Chondrocyte (in vitro differentiated cells): ENCODE measurements around the gene INPP5F. TPM values are rescaled to one million over a fixed set of nuclear protein-coding genes. Genes with fewer than 3 reads are reported as not detected.
A peak's percentile ranks its signal among the peaks of the same experiment; 100 is the strongest.
"Not testable (repeated sequence)": the region's sequence is repeated elsewhere in the genome, so short reads cannot be mapped to it uniquely, and the experiment has no call there.

Experiments used
- DNase-seq: peaks from one replicate; pipeline ENCODE4 v3.0.0; 2021; ENCODE audit warnings: mixed read lengths, low spot score
- H3K27ac Mint-ChIP-seq: one replicate; pipeline ENCODE4 v1.8.0; 2021; ENCODE audit warnings: mild to moderate bottlenecking, moderate library complexity, mixed read lengths; ENCODE audit not compliant: unreplicated experiment
- H3K27me3 Mint-ChIP-seq: 2 replicates; pipeline ENCODE4 v1.8.0; 2021; ENCODE audit warnings: low read depth, mixed read lengths
- H3K36me3 Mint-ChIP-seq: 2 replicates; pipeline ENCODE4 v1.8.0; 2021; ENCODE audit warnings: low read depth, mixed read lengths
- H3K4me1 Mint-ChIP-seq: 2 replicates; pipeline ENCODE4 v1.8.0; 2021; ENCODE audit warnings: low read depth, mild to moderate bottlenecking, mixed read lengths
- H3K4me3 Mint-ChIP-seq: one replicate; pipeline ENCODE4 v1.8.0; 2021; ENCODE audit warnings: mild to moderate bottlenecking, moderate library complexity, mixed read lengths; ENCODE audit not compliant: unreplicated experiment
- H3K9me3 Mint-ChIP-seq: 2 replicates; pipeline ENCODE4 v1.8.0; 2021; ENCODE audit warnings: low read depth, mixed read lengths
- CTCF ChIP-seq: fragments of 200-600 bp; sonication (generic); IDR thresholded peaks from 2 replicates; pipeline ENCODE4 v1.5.0; 2021; ENCODE audit warnings: antibody characterized with exemption, mild to moderate bottlenecking, moderate library complexity
- total RNA-seq: library from RNA; stranded (reverse); gene quantifications from 3 replicates; pipeline ENCODE4 v1.2.1, GENCODE V29; 2021

INPP5F gene
- total RNA-seq, 1 donor from 2014 or later, result 56.4 TPM

GRCh38 chr10:119862524-119862923, 136.7 kb downstream of the INPP5F start:
- Mint-ChIP-seq H3K27ac (no peak overlapping the region), H3K36me3 (peaks cover 7% of the 10 kb centered on the region), H3K9me3 (peaks cover 9% of the 10 kb centered on the region), H3K4me1 (peaks cover 18% of the 10 kb centered on the region), H3K4me3 (no peak overlapping the region), H3K27me3 (no peaks in the 10 kb centered on the region)
- no peak for TF ChIP-seq CTCF
- no peak for DNase-seq

- peaks cover 6% of the 10 kb centered on the region for H3K36me3 Mint-ChIP-seq
- TF ChIP-seq CTCF, result no peak
- no peak overlapping the region for H3K27ac Mint-ChIP-seq
- H3K9me3 Mint-ChIP-seq, result peaks cover 9% of the 10 kb centered on the region
- peaks cover 23% of the 10 kb centered on the region for H3K4me1 Mint-ChIP-seq
- no peak overlapping the region for H3K4me3 Mint-ChIP-seq
- no peak for DNase-seq
- H3K27me3 Mint-ChIP-seq, result no peaks in the 10 kb centered on the region
Observed at GRCh38 chr10:119863951-119864565, 138.2 kb downstream of the INPP5F start.

GRCh38 chr10:119865699-119866240, 139.9 kb downstream of the INPP5F start:
- Mint-ChIP-seq H3K36me3 (peaks cover 6% of the 10 kb centered on the region), H3K27ac (no peak overlapping the region), H3K4me1 (peaks cover 23% of the 10 kb centered on the region), H3K4me3 (no peak overlapping the region), H3K27me3 (no peaks in the 10 kb centered on the region), H3K9me3 (peaks cover 9% of the 10 kb centered on the region)
- no peak for DNase-seq
- TF ChIP-seq CTCF, result no peak

- no peaks in the 10 kb centered on the region for H3K27me3 Mint-ChIP-seq
- H3K9me3 Mint-ChIP-seq, result peaks cover 9% of the 10 kb centered on the region
Observed at GRCh38 chr10:119867317-119867716, 141.5 kb downstream of the INPP5F start.

GRCh38 chr10:119869398-119869797, 143.5 kb downstream of the INPP5F start:
- H3K4me1 Mint-ChIP-seq, result peaks cover 42% of the 10 kb centered on the region
- DNase-seq, H3K36me3 Mint-ChIP-seq, H3K4me3 Mint-ChIP-seq, H3K27me3 Mint-ChIP-seq, H3K9me3 Mint-ChIP-seq: not testable (repeated sequence)
- H3K27ac Mint-ChIP-seq, result peak overlapping the region; percentile 69

More at GRCh38 chr10:119867317-119867716, 141.5 kb downstream of the INPP5F start:
- no peak for TF ChIP-seq CTCF
- peaks cover 33% of the 10 kb centered on the region for H3K4me1 Mint-ChIP-seq
- no peak for DNase-seq
- H3K36me3 Mint-ChIP-seq, result peaks cover 6% of the 10 kb centered on the region
- H3K4me3 Mint-ChIP-seq, result no peak overlapping the region
- no peak overlapping the region for H3K27ac Mint-ChIP-seq
